IMR-90 (cell line): ENCODE data around the gene PEAK1. TPM values are rescaled to one million over a fixed set of nuclear protein-coding genes. Genes with fewer than 3 reads are reported as not detected.

ENCODE experiments used
- ATAC-seq: fragments of 200-7000 bp; cut with Tn5 transposase; 2 replicates; pipeline ENCODE4 v1.9.1; 2020; ENCODE audit warnings: low read depth, mild to moderate bottlenecking, moderate library complexity
- BruUV-seq: library from RNA; stranded (reverse); fragments of 400-500 nt; replicated peaks from 2 replicates; lab custom pipeline; 2021; lab: Mats Ljungman, UMichigan
- CTCF ChIA-PET: fragments of 300-600 bp; formaldehyde crosslinking; extraction: SDS; loops from one replicate; lab custom pipeline; 2021; ENCODE audit warnings: antibody characterized with exemption; lab: Yijun Ruan, JAX
- POLR2A ChIA-PET: fragments of 300-600 bp; sonication (Branson Sonifier 250); formaldehyde crosslinking; loops from one replicate; lab custom pipeline; 2022; ENCODE audit warnings: antibody characterized with exemption; ENCODE audit not compliant: unreplicated experiment; lab: Charles Lee
- DNase-seq: peaks from one replicate; pipeline ENCODE4 v3.0.0; 2013
- H2AFZ ChIP-seq: replicated peaks from 2 replicates; pipeline ENCODE3; 2013; ENCODE audit warnings: low read length, mild to moderate bottlenecking; ENCODE audit not compliant: poor library complexity
- H2AK5ac ChIP-seq: 2 replicates; pipeline ENCODE4 v1.6.1; 2013; ENCODE audit warnings: low read depth, low read length, inconsistent platforms
- H2AK9ac ChIP-seq: replicated peaks from 2 replicates; pipeline ENCODE3; 2013; ENCODE audit warnings: mild to moderate bottlenecking, low read depth, low read length, moderate library complexity; ENCODE audit not compliant: poor library complexity
- H2BK120ac ChIP-seq: 2 replicates; pipeline ENCODE4 v1.6.1; 2013; ENCODE audit warnings: low read depth, low read length, inconsistent platforms
- H2BK15ac ChIP-seq: 3 replicates; pipeline ENCODE4 v1.6.1; 2013; ENCODE audit warnings: low read depth, low read length, inconsistent platforms
- H2BK20ac ChIP-seq: 2 replicates; pipeline ENCODE4 v1.6.1; 2013; ENCODE audit warnings: low read depth, mild to moderate bottlenecking, inconsistent platforms, low read length, moderate library complexity
- H2BK5ac ChIP-seq: 2 replicates; pipeline ENCODE4 v1.6.1; 2013; ENCODE audit warnings: mild to moderate bottlenecking, low read depth, low read length, inconsistent platforms; ENCODE audit not compliant: poor library complexity, severe bottlenecking
- H3K14ac ChIP-seq: replicated peaks from 2 replicates; pipeline ENCODE4 v1.6.1; 2013; ENCODE audit warnings: low read depth, low read length, inconsistent platforms
- H3K18ac ChIP-seq: 2 replicates; pipeline ENCODE4 v1.6.1; 2013; ENCODE audit warnings: low read depth, low read length, control low read depth
- H3K23ac ChIP-seq: 2 replicates; pipeline ENCODE4 v1.6.1; 2013; ENCODE audit warnings: low read depth, low read length, inconsistent platforms
- H3K27ac ChIP-seq: 2 replicates; pipeline ENCODE4 v1.5.1; 2013; ENCODE audit warnings: mild to moderate bottlenecking, control low read depth, low read length; ENCODE audit not compliant: insufficient read depth
- H3K27me3 ChIP-seq: 2 replicates; pipeline ENCODE4 v1.6.1; 2013; ENCODE audit warnings: low read length; ENCODE audit not compliant: control insufficient read depth, insufficient read depth
- H3K36me3 ChIP-seq: 2 replicates; pipeline ENCODE4 v1.6.1; 2013; ENCODE audit warnings: low read length, mixed read lengths; ENCODE audit not compliant: control insufficient read depth, insufficient read depth
- H3K4ac ChIP-seq: 2 replicates; pipeline ENCODE4 v1.6.1; 2013; ENCODE audit warnings: low read depth, low read length, inconsistent platforms
- H3K4me1 ChIP-seq: 2 replicates; pipeline ENCODE4 v1.6.1; 2013; ENCODE audit warnings: low read length, mixed read lengths; ENCODE audit not compliant: control insufficient read depth, insufficient read depth
- H3K4me2 ChIP-seq: 2 replicates; pipeline ENCODE4 v1.6.1; 2013; ENCODE audit warnings: low read depth, mild to moderate bottlenecking, control low read depth, low read length, moderate library complexity
- H3K4me3 ChIP-seq: 2 replicates; pipeline ENCODE4 v1.5.1; 2013; ENCODE audit warnings: low read depth, mild to moderate bottlenecking, control low read depth, low read length, moderate library complexity; ENCODE audit not compliant: insufficient read depth
- H3K56ac ChIP-seq: 2 replicates; pipeline ENCODE4 v1.6.1; 2013; ENCODE audit warnings: low read length, inconsistent platforms; ENCODE audit not compliant: insufficient read depth; ENCODE audit errors: extremely low read depth
- H3K79me1 ChIP-seq, 2 experiments: 2 replicates each; pipeline ENCODE4 v1.6.1; 2013; ENCODE audit warnings: low read length in 2 of 2, inconsistent platforms in 1 of 2, low read depth in 1 of 2
- H3K9ac ChIP-seq: 2 replicates; pipeline ENCODE4 v1.6.1; 2013; ENCODE audit warnings: low read depth, low read length, control low read depth
- H3K9me1 ChIP-seq: 2 replicates; pipeline ENCODE4 v1.6.1; 2013; ENCODE audit warnings: low read length, inconsistent platforms; ENCODE audit not compliant: insufficient read depth
- H3K9me3 ChIP-seq: 2 replicates; pipeline ENCODE4 v1.6.1; 2013; ENCODE audit warnings: low read length; ENCODE audit not compliant: control insufficient read depth, insufficient read depth
- H4K20me1 ChIP-seq: 2 replicates; pipeline ENCODE4 v1.6.1; 2013; ENCODE audit warnings: low read length, inconsistent platforms; ENCODE audit not compliant: insufficient read depth
- H4K5ac ChIP-seq: 2 replicates; pipeline ENCODE4 v1.6.1; 2013; ENCODE audit warnings: mild to moderate bottlenecking, low read depth, low read length, control low read depth
- H4K8ac ChIP-seq, 2 experiments: 2 replicates each; pipeline ENCODE4 v1.6.1; 2013; ENCODE audit warnings: low read depth in 2 of 2, low read length in 2 of 2, control low read depth in 1 of 2, inconsistent platforms in 1 of 2
- H4K91ac ChIP-seq: 2 replicates; pipeline ENCODE4 v1.6.1; 2013; ENCODE audit warnings: low read depth, low read length, inconsistent platforms; ENCODE audit not compliant: insufficient read depth
- BHLHE40 ChIP-seq: fragments of 150-350 bp; IDR thresholded peaks from 2 replicates; pipeline ENCODE4 v1.6.1; 2016; ENCODE audit warnings: mild to moderate bottlenecking, low read depth, low read length
- CEBPB ChIP-seq: IDR thresholded peaks from 2 replicates; pipeline ENCODE4 v1.6.1; 2012; ENCODE audit warnings: low read depth, low read length, improper control_type of control experiment
- CHD1 ChIP-seq: IDR thresholded peaks from 2 replicates; pipeline ENCODE4 v1.6.1; 2012; ENCODE audit warnings: low read depth, low read length, improper control_type of control experiment
- CTCF ChIP-seq: conservative IDR thresholded peaks from 2 replicates; pipeline ENCODE4 v1.5.1; 2012; ENCODE audit warnings: mild to moderate bottlenecking, low read depth, low read length, improper control_type of control experiment
- ELK1 ChIP-seq: fragments of 150-350 bp; IDR thresholded peaks from 2 replicates; pipeline ENCODE4 v1.6.1; 2016; ENCODE audit warnings: low read depth, mild to moderate bottlenecking, low read length, moderate library complexity, borderline replicate concordance
- FOS ChIP-seq: fragments of 150-350 bp; IDR thresholded peaks from 2 replicates; pipeline ENCODE4 v1.6.1; 2016; ENCODE audit warnings: low read depth, low read length
- MAFK ChIP-seq: IDR thresholded peaks from 2 replicates; pipeline ENCODE4 v1.6.1; 2012; ENCODE audit warnings: low read depth, low read length, improper control_type of control experiment
- MAZ ChIP-seq: IDR thresholded peaks from 2 replicates; pipeline ENCODE4 v1.6.1; 2012; ENCODE audit warnings: low read depth, mild to moderate bottlenecking, low read length, improper control_type of control experiment, moderate library complexity, borderline replicate concordance
- MXI1 ChIP-seq: IDR thresholded peaks from 2 replicates; pipeline ENCODE4 v1.6.1; 2012; ENCODE audit warnings: low read depth, mild to moderate bottlenecking, low read length, moderate library complexity, borderline replicate concordance
- NFE2L2 ChIP-seq: fragments of 150-350 bp; IDR thresholded peaks from 2 replicates; pipeline ENCODE4 v1.6.1; 2016; ENCODE audit warnings: low read depth, mild to moderate bottlenecking, low read length
- POLR2A ChIP-seq: IDR thresholded peaks from 2 replicates; pipeline ENCODE4 v1.6.1; 2012; ENCODE audit warnings: mild to moderate bottlenecking, low read depth, low read length
- RCOR1 ChIP-seq: IDR thresholded peaks from 2 replicates; pipeline ENCODE4 v1.6.1; 2012; ENCODE audit warnings: mild to moderate bottlenecking, low read length, improper control_type of control experiment; ENCODE audit not compliant: insufficient replicate concordance
- SMC3 ChIP-seq: fragments of 150-350 bp; IDR thresholded peaks from 2 replicates; pipeline ENCODE4 v1.6.1; 2016; ENCODE audit warnings: low read depth, mild to moderate bottlenecking, antibody characterized with exemption, low read length, moderate library complexity
- USF2 ChIP-seq: fragments of 150-350 bp; IDR thresholded peaks from 2 replicates; pipeline ENCODE4 v1.6.1; 2017; ENCODE audit warnings: mild to moderate bottlenecking, antibody characterized with exemption, low read length, low read depth
- WGBS, 2 experiments: methylation state at CpG; one replicate each; pipeline versions ENCODE4 v1.1.5 to v1.1.7; 2013; ENCODE audit warnings: missing lambda C conversion rate in 2 of 2; ENCODE audit not compliant: insufficient read length in 1 of 2; ENCODE audit errors: extremely low coverage in 2 of 2; 5-methylcytosine and 5-hydroxymethylcytosine counted together
- dilution Hi-C: fragments of 300-500 bp; cut with HindIII; formaldehyde crosslinking; loops from one replicate; pipeline ENCODE4 v1.14.3; 2018; ENCODE audit warnings: low sequenced_read_pairs; ENCODE audit not compliant: unreplicated experiment
- in situ Hi-C: fragments of 300-500 bp; cut with MboI; formaldehyde crosslinking; loops from 3 replicates; pipeline ENCODE4 v1.14.3; 2019; ENCODE audit warnings: low sequenced_read_pairs, inconsistent platforms, mixed read lengths
- intact Hi-C: fragments of 100-400 bp; cut with micrococcal nuclease; formaldehyde crosslinking; loops from 2 replicates; pipeline ENCODE4 v1.10.0; 2022
- polyA plus RNA-seq, 3 experiments: library from polyadenylated mRNA; depleted of rRNA; stranded (reverse); fragments of >200 nt; gene quantifications; 2 replicates each; pipeline ENCODE4 v1.2.3, GENCODE V29; 2012; ENCODE audit warnings: low replicate concordance in 1 of 3
- total RNA-seq: library from RNA; depleted of rRNA; stranded (reverse); fragments of >200 nt; gene quantifications from 2 replicates; pipeline ENCODE4 v1.2.3, GENCODE V29; 2012

Gene PEAK1
- total and polyA plus RNA-seq, 2 of the 4 experiments (the other 2 are of a cell fraction): 21.5 to 43.9 TPM

- Histone ChIP-seq H3K23ac (no peak overlapping the region), H4K91ac (no peak overlapping the region), H4K20me1 (peaks cover 91% of the 10 kb centered on the region), H2AK5ac (no peak overlapping the region), H2BK15ac (no peak overlapping the region), H3K9me3 (no peaks in the 10 kb centered on the region), H2BK20ac (no peak overlapping the region), H3K4me2 (no peak overlapping the region), H2BK120ac (no peak overlapping the region), H3K14ac (no peak overlapping the region), H3K9me1 (peaks cover 14% of the 10 kb centered on the region), H4K8ac (no peak overlapping the region), H3K9ac (no peak overlapping the region), H3K56ac (no peak overlapping the region), H2BK5ac (no peak overlapping the region), H3K4ac (no peak overlapping the region), H3K27me3 (no peaks in the 10 kb centered on the region), H2AFZ (no peak overlapping the region), H2AK9ac (no peak overlapping the region), H3K18ac (no peak overlapping the region), H3K79me1 (peaks cover 13 to 83% of the 10 kb centered on the region in 2 experiments; a peak in 3 of 4 replicates), H4K5ac (no peak overlapping the region), H3K36me3 (no peaks in the 10 kb centered on the region), H3K4me3 (no peak overlapping the region), H3K4me1 (peaks cover 14% of the 10 kb centered on the region), H3K27ac (no peak overlapping the region)
- ChIA-PET CTCF (interaction anchor here (0.6 kb wide), 1 partner anchor 16 kb away, joined by 3 read pairs; no protein-coding TSS in a partner anchor), POLR2A (no interaction called here)
- BruUV-seq: no TSS peak
- intact Hi-C loops (no loop called here), dilution Hi-C loops (no loop called here), in situ Hi-C loops (no loop called here)
- DNase-seq (no peak), ATAC-seq (no peak)
- no CpG with 5 or more reads among the region's 4 CpGs for WGBS, 2 experiments
- TF ChIP-seq CTCF: no peak
- no peak for TF ChIP-seq NFE2L2
- no peak for TF ChIP-seq SMC3
- no peak for TF ChIP-seq RCOR1
- no peak for TF ChIP-seq POLR2A
- no peak for TF ChIP-seq CEBPB
- no peak for TF ChIP-seq MXI1
- TF ChIP-seq MAFK: no peak
- no peak for TF ChIP-seq ELK1
- no peak for TF ChIP-seq USF2
- no peak for TF ChIP-seq MAZ
- TF ChIP-seq BHLHE40: no peak
- no peak for TF ChIP-seq FOS
- TF ChIP-seq CHD1: no peak
These were observed 6.1 kb downstream of the PEAK1 start for GRCh38 chr15:77413699-77414349.
